ENCODE data around the gene DUOXA1.
"Not testable (repeated sequence)": the region's sequence is repeated elsewhere in the genome, so short reads cannot be mapped to it uniquely, and the experiment has no call there.

The DUOXA1 gene

GRCh38 chr15:45150481-45150880 is 20.8 kb upstream of the DUOXA1 start:
- DNase-seq: no peak

- no peak for DNase-seq
These were observed 19.4 kb upstream of the DUOXA1 start for GRCh38 chr15:45149060-45149459.

- DNase-seq: no peak
These were observed 18.7 kb upstream of the DUOXA1 start for GRCh38 chr15:45148076-45149059.

GRCh38 chr15:45147606-45148005 is 17.9 kb upstream of the DUOXA1 start:
- no peak for DNase-seq

- DNase-seq: no peak
These were observed 16.7 kb upstream of the DUOXA1 start for GRCh38 chr15:45146405-45146804.

- no peak for DNase-seq
These were observed 15.1 kb upstream of the DUOXA1 start for GRCh38 chr15:45144775-45145174.

- DNase-seq: no peak
These were observed 14.3 kb upstream of the DUOXA1 start for GRCh38 chr15:45143946-45144345.

GRCh38 chr15:45143056-45143455 is 13.4 kb upstream of the DUOXA1 start:
- no peak for DNase-seq

- no peak for DNase-seq
These were observed 11.7 kb upstream of the DUOXA1 start for GRCh38 chr15:45141386-45141785.

- no peak for DNase-seq
These were observed 11.0 kb upstream of the DUOXA1 start for GRCh38 chr15:45140557-45141250.

GRCh38 chr15:45139770-45140169 is 10.1 kb upstream of the DUOXA1 start:
- no peak for DNase-seq

- no peak for DNase-seq
These were observed 9.4 kb upstream of the DUOXA1 start for GRCh38 chr15:45138814-45139765.

- no peak for DNase-seq
These were observed 8.0 kb upstream of the DUOXA1 start for GRCh38 chr15:45137703-45138102.

- no peak for DNase-seq
These were observed 6.7 kb upstream of the DUOXA1 start for GRCh38 chr15:45136378-45136764.

- DNase-seq: not testable (repeated sequence)
These were observed 6.2 kb upstream of the DUOXA1 start for GRCh38 chr15:45135705-45136377.

- no peak for DNase-seq
These were observed 5.3 kb upstream of the DUOXA1 start for GRCh38 chr15:45134682-45135604.

- DNase-seq: no peak
These were observed 4.4 kb upstream of the DUOXA1 start for GRCh38 chr15:45134046-45134445.

- no peak for DNase-seq
These were observed 3.9 kb upstream of the DUOXA1 start for GRCh38 chr15:45133561-45133920.

GRCh38 chr15:45132844-45133560 is 3.3 kb upstream of the DUOXA1 start:
- DNase-seq: no peak

GRCh38 chr15:45131510-45131909 is 1.8 kb upstream of the DUOXA1 start:
- no peak for DNase-seq
